Mesenteric fat pad (tissue), 1 donor: ENCODE data around the gene NME7. TPM values are rescaled to one million over a fixed set of nuclear protein-coding genes. Genes with fewer than 3 reads are reported as not detected.
"Not testable (repeated sequence)": the region's sequence is repeated elsewhere in the genome, so short reads cannot be mapped to it uniquely, and the experiment has no call there.

Source experiments
- DNase-seq: peaks from one replicate; pipeline ENCODE4 v3.0.0-alpha.2; 2020; ENCODE audit warnings: low spot score
- long read RNA-seq: library from polyadenylated mRNA; unstranded; transcript quantifications from one replicate; pipeline ENCODE4 v2.0.0, GENCODE V29; 2020
- total RNA-seq: library from RNA; stranded (reverse); fragmentation: NEBNext Ultra II Directional; extraction: Animal tissue kit (Norgen Biotek cat#: 25700); gene quantifications from one replicate; pipeline ENCODE4 v1.2.1, GENCODE V29; 2021
- donor health status: DM: yes; HTN: yes; CAD: no.

Gene NME7, protein sequence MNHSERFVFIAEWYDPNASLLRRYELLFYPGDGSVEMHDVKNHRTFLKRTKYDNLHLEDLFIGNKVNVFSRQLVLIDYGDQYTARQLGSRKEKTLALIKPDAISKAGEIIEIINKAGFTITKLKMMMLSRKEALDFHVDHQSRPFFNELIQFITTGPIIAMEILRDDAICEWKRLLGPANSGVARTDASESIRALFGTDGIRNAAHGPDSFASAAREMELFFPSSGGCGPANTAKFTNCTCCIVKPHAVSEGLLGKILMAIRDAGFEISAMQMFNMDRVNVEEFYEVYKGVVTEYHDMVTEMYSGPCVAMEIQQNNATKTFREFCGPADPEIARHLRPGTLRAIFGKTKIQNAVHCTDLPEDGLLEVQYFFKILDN
- 10.8 TPM for total RNA-seq
- long read RNA-seq, transcript NME7-201 (12 exons, 1,642 nt): major isoform, 41 of 61 reads
- long read RNA-seq, transcript NME7-203 (12 exons, 1,590 nt): minor isoform, 10 of 61 reads
- long read RNA-seq, partial matches to known transcripts: 1 of 61 reads
- long read RNA-seq, other reads (novel, unspliced or antisense): 8 of 61 reads

DNA sequence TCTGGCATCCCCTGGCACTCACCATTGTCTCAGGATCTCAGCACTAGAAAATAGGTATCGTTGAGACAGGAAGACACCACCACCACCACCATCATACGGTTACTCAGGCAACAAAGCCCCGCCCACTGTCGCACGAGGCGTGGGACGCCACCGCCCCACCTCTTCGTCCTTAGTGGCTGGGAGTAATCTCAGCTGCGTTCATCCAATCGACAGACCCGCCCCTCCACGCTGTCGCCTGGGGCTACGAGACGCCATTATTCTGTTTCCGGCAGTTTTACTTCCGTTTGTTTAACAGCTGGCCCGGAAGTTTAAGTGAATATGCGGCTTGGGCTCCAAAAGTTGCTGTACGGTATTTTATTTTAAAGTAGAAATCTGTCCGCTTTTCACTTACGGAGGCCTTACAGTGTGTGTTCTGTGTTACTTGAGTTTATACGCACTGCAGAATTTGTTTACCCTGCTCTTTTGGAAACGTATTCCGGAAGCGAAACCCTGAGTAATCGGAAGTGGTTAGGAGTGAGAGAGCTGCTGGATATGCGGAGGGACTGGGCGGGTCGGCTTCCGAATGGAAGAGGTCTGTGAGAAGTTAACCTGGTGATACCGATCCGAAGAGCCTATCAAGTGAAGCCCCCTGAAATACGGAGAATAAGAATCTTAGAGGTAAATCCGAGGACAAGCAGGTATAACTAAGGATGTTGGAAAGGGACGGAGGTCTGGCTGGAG lies at the start of gene NME7, which contains the start of gene BLZF1:
TSS of gene NME7 (minus strand) at position 112 of the 720 bp plus-strand sequence. CDS start at position 25, 87 bp downstream.
TSS of gene BLZF1 (plus strand) at position 510 of the 720 bp plus-strand sequence. CDS start 1,328 bp downstream, outside the sequence.
- DNase-seq: peak; percentile 96

DNA sequence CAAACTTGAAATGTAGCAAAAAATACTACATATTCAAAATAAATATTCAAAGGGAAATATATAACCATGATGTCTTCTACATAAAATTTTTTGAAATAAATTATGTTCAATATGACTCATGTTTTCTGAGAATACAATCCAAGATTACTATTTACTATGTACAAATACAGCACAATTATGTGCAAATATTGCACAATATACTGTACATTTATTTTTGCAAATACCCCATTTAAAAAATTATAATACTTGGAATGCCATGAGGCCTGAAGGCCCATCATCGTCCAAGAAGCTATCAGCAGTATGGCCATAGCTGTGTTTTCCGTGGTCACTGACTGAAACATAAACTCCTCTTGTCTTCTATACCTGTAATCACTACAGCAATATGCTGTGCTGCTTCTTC lies 47.4 kb upstream of the NME7 start:
- DNase-seq: no peak

DNA sequence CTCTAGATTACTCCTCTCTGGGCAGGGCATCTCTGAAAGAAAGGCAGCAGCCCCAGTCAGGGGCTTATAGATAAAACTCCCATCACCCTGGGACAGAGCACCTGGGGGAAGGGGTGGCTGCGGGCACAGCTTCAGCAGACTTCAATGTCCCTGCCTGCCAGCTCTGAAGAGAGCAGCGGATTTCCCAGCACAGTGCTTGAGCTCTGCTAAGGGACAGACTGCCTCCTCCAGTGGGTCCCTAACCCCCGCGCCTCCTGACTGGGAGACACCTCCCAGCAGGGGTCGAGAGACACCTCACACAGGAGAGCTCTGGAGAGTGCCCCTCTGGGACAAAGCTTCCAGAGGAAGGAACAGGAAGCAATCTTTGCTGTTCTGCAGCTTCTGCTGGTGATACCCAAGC lies 40.7 kb upstream of the NME7 start:
- not testable (repeated sequence) for DNase-seq

DNA sequence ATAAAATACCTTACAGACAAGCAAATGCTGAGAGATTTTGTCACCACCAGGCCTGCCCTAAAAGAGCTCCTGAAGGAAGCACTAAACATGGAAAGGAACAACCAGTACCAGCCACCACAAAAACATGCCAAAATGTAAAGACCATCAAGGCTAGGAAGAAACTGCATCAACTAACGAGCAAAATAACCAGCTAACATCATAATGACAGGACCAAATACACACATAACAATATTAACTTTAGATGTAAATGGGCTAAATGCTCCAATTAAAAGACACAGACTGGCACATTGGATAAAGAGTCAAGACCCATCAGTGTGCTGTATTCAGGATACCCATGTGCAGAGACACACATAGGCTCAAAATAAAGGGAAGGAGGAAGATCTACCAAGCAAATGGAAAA lies 35.0 kb upstream of the NME7 start:
- not testable (repeated sequence) for DNase-seq

DNA sequence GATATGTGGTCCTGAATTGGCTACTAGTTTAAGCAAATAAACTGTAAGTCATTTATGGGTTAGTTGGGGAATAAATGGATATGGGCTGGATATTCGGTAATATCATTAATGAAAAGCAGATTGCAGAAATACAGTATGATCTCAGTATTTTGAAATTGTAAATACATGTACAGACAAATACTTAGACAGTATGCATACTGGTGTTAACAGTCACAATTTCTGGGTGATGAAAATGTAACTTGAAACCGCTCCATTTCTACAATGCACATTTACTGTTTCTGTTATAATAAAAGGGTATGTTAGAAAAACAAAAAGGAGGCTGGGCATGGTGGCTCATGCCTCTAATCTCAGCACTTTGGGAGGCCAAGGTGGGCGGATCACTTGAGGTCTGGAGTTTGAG lies 28.4 kb upstream of the NME7 start:
- DNase-seq: no peak

DNA sequence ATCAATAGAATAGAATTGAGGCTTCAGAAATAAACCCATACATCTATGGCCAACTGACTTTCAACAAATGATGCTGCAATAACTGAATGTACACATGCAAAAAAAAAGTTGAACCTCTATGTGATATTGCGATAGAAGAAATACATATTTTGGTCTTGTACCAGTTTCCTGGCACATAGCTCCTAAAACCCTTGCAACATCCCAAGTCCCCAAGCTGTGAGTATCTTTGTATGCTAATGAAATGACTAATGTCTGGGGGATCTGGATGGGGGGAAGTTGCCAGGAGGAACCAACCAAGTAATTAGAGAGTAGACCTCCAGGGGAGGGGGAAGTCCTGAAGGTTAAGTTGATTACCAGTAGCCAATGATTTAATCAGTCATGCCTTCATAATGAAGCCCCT lies 24.8 kb upstream of the NME7 start:
- no peak for DNase-seq

DNA sequence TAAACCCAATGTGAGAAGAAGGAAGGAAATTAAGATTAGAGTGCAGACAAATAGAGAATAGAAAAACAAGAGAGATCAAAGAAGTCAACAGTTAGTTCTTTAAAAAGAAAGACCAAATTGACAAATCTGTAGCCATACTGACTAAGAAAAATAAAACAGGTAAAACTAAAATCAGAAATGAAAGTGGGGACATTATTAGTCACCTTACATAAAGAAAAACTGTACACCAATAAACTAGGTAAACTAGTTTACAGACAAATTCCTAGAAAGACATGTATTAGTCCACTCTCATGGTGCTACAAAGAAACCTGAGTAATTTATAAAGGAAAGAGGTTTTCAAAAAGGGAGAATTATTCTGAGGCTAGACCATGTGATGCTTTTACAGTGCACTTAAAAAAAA lies 22.7 kb upstream of the NME7 start:
- no peak for DNase-seq

DNA sequence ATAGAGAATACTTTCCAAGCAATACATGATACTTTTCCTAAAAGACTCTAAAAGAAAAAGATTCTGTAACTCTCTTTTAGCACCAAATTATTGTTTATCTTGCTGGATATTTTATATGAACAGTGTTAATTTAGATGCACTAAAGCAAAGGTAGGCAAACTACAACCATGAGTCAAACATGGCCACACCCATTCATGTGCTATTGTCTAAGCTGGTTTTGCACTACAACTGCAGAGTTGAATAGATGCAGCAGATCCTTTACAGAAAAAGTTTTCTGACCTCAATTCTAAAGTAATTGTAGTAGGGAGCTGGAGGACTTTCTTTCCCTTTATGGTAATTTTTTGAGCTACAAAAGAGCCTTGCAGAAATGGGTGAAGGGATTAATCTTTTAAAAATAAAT lies 19.8 kb upstream of the NME7 start:
- DNase-seq: no peak

DNA sequence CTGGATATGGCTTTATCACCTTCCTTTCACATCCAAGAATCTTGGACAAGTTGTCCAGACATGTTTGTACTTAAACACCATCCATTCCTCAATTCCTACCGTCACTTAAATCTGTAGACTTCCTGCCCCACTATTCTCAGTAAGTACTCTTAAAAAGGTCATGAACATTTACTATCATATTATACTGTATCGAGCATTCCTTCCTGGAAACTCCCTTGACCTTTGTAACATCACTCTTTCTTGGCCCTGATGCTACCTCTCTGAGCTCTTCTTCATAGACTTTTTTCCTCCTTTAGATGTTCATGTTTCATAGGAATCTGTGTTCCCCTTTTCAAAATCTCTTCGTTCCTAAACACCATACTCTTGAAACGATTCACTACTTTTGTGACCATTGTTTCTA lies 15.9 kb upstream of the NME7 start:
- DNase-seq: no peak

DNA sequence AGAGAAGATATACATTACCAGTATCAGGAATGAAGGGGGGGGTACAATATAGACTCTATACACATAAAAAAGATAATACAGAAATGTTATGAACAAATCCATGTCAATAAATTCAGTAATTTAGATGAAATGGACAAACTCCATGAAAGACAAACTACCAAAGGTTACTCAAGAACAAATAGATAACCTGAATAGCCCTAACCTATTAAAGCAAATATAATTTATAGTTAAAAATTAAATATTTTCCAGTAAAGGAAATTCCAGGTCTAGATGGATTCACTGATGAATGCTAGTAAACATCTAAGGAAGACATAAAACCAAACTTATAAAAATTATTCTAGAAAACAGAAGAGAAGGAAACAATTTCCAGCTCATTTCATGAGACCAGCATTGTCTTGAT lies 13.6 kb upstream of the NME7 start:
- no peak for DNase-seq

DNA sequence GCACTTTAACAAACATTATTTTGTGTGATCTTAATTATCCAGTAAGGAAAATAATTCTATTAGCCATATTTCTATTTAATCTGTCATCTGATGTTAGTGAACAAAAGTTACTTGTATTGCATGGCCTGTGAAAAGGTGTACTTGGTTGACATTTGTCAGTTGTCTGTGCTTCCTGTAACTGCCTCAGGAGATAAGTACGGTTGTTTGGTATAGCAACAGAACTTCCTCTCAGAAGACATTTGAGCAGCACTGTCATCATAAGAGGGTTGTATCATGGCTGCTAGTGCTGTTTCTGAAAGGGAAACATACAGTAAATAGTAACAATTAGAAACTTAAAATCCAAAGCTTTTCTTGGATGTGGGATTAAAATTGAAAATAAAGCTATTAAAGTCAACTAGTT lies 3.8 kb upstream of the NME7 start:
- DNase-seq: no peak

DNA sequence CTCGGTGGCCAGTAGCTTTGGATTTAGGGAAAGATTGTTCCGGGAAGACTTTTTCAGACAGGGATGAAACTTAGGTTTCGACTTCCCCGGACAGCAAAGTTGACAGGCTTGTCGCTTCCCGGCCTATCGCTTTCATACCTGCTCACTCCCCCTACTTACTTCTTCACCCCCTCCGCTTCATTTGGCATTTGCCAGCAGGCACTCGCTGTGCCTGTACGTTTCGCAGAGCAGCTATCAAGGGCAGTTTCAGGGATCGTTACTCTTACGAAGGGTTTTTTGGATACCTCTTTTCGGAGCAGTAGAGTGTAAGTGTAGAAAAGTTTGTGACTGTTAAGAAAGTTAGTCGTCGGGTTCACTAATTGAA lies 791 bp upstream of the NME7 start:
- DNase-seq: no peak

DNA sequence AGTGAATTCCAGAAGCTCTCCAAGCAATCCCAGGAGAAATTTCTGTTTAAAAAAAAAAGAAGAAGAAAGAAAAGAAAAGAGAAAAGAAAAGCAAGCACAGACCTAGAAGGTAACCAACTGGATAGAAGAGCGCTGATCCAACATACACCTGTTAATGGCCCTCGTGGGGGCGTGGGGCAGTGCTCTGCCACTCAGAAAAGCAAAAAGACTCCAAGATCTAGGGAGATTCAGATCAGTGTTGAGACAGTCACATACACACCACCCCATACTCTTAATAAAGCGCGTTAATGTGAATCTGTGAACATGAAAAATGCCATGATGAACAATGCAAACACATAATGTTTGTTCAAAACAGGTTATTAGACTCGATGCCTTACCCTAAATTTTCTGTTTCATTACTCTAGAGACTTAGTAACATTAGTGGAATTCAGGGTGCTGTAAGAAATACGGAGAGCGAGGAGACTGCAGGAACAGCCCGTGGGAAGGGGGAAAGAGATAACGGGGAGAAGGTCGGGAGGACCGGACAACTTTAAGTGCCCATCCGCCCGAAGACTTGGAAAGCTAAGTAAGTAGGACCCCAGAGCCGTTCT lies 406 bp downstream of the NME7 start:
- no peak for DNase-seq

DNA sequence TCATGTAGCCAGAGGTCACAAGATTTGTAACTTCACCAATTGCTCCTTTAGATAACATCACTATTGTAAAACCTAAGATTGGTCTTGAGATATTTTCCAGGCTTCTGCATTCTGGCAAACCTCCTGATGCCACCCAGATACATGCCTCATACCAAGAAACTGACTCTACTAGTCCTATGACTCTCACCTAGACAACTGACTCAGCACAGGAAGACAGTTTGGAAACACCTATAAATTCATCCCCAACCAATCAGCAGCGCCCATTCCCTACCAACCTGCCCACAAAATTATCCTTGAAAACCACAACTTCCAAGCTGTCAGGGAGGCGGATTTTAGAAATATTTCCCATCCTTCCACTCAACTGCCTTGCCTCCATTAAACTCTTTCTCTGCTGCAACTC lies 2.6 kb downstream of the NME7 start:
- no peak for DNase-seq

DNA sequence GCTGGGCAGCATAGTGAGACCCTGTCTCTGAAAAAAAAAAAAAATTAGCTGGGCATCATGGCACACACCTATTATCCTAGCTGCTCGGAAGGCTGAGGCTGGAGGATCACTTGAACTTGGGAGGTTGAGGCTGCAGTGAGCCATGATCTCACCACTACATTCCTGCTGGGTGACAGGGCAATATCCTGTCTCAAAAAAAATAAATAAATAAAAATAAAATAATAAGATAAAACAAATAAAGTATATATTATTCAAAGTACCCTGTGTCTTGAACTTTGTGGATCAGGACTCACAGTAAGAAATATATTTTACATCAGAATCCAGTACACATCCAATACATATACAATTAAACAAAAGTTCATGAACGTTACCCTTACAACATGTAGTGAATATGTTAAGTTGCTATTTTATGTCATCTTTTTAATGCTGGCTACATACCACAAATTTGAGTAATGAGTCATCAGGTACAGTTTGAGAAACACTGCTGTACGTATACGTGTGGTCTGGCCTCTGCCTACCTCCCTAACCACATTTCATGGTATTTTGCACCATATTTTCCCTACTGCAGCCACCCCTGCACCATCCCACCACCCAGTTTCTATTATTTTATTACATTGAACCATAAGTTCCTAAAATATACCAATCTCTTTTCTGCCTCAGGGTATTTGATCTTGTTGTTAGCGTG lies 4.4 kb downstream of the NME7 start:
- no peak for DNase-seq

DNA sequence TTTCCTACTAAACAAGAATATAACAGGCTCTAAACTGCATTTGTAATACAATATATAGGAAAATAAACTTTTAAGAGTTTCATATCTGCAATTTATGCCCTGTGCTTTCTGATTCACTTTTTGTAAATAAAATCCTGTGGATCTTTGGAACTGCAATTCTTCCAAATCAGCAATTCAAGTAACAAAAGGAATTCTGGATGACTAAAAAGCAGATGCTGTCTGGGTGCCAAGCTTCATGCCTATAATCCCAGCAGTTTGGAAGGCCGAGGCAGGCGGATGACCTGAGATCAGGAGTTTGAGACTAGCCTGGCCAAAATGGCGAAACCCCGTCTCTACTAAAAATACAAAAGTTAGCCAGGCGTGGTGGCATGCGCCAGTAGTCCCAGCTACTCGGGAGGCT lies 6.3 kb downstream of the NME7 start:
- DNase-seq: no peak

DNA sequence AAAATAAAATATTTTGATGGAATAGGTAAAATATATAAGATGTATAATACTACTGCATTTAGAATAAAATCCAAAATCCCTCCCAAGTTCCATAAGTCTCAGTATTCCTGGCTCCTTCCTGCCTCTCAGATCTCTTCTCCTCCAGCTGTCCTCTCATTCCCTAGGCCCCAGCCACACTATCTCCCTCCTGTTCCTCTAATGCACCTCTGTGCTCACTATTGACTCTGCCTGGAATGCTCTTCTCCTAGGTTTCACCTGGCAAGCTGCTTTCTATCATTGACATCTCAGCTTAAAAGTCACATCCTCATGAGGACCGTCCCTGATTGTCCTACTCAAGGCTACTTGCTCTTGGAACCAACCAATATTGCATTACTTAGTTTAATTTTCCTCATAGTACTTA lies 7.2 kb downstream of the NME7 start:
- no peak for DNase-seq

DNA sequence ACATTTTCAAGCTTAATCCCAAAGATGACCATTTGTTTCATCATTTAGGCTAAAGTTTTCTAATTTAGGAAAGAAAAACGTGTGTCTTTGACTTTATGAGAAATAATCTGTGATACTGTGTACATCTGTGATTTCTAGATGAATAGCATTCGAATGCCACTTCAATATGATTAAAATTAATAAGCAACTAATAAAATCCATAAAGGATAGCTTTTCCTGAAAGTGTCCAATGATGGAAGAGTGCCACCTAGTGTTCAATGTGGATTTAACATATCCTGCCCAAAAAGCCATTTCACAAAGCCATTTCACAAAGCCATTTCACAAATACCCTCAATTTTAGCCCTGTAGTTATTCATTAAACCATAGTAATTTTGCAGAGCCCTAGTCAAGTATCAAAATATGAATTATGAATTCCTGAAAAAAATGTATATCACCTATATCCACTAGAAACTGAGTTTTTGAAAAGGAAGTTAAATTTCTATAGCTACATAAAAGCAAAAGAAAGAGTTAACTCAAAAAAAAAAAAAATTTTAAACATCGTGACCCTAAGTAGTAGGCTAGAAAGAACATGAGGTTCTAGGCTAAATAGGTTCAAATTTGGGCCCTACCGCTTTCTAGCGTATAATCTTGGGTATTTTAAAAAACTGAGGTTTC lies 19.1 kb downstream of the NME7 start:
- DNase-seq: no peak

DNA sequence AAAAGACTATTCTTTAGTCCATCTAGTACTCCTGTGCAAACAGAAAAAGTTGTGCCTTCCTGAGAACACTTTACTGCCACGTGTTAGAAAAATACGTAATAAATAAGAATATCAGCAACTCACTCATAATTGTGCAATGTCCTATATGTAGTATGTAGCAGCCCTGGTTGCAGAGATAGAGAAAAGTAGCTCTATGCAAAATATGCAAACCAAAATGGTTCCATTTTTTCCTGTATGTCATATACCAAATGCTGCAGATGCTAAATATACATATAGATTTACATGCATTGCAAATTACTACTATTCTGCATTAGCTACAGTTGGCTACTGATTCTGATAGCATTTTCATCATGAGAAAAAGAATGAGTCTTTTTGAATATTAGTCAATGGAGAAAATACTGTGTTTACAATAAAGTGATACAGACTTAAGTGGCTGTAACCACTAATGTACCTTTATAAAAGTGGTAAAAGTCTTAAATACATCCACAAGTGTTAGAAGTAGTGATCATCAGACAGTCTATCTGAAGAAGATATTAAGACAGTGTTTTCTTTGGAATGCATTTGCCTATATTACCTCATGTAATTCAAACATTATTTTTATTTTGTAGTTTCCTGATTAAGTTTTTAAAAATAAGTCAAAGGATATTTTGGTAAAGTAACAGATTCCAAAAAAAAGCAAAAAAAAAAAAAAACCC lies 19.8 kb downstream of the NME7 start:
- no peak for DNase-seq

DNA sequence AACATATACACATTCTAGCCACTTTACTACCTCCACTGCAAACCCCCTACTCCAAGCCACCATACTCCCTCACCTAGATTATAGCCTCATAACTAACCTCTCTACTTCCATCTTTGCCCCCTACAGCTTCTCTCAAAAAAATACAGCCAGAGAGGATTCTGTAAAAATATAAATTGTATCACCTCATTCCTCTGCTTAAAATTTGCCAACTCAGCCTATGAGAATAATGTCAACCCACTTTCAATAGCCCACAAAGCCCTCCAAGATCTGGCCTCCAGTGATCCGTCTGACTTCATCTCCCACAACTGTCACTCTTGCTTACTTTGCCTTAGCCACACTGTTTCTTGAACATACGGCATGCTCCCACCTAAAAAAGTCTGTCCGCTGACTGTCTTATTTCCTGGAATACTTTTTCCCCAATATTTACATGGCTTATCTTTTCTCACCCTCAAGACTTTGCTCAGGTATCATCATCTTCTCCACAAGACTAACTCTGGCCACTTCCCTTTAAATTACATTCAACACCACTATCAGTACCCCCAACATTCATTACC lies 21.5 kb downstream of the NME7 start:
- DNase-seq: no peak
